Calu3 (cell line): Measurements from ENCODE around the gene CFAP300. TPM values are rescaled to one million over a fixed set of nuclear protein-coding genes. Genes with fewer than 3 reads are reported as not detected.

Source experiments
- BruUV-seq: library from RNA; stranded (reverse); fragments of 400-500 nt; replicated peaks from 2 replicates; lab custom pipeline; 2021; lab: Mats Ljungman, UMichigan
- CTCF ChIA-PET: fragments of 300-600 bp; sonication (Branson Sonifier 250); formaldehyde crosslinking; loops from one replicate; lab custom pipeline; 2022; ENCODE audit warnings: antibody characterized with exemption; lab: Charles Lee
- DNase-seq: peaks from one replicate; pipeline ENCODE4 v3.0.0; 2022
- H3K27ac Mint-ChIP-seq: one replicate; pipeline ENCODE4 v1.8.0; 2022; ENCODE audit warnings: mixed read lengths; ENCODE audit not compliant: unreplicated experiment
- H3K27me3 Mint-ChIP-seq: one replicate; pipeline ENCODE4 v1.8.0; 2022; ENCODE audit warnings: mixed read lengths; ENCODE audit not compliant: unreplicated experiment
- H3K36me3 Mint-ChIP-seq: one replicate; pipeline ENCODE4 v1.8.0; 2022; ENCODE audit warnings: mild to moderate bottlenecking, moderate library complexity, mixed read lengths; ENCODE audit not compliant: insufficient read depth, unreplicated experiment
- H3K4me1 Mint-ChIP-seq: one replicate; pipeline ENCODE4 v1.8.0; 2022; ENCODE audit warnings: mild to moderate bottlenecking, low read depth, mixed read lengths; ENCODE audit not compliant: unreplicated experiment
- H3K4me3 Mint-ChIP-seq: one replicate; pipeline ENCODE4 v1.8.0; 2022; ENCODE audit warnings: mild to moderate bottlenecking, low read depth, moderate library complexity, mixed read lengths; ENCODE audit not compliant: unreplicated experiment
- H3K9me3 Mint-ChIP-seq: one replicate; pipeline ENCODE4 v1.8.0; 2022; ENCODE audit warnings: low read depth, mixed read lengths; ENCODE audit not compliant: unreplicated experiment
- intact Hi-C: fragments of 100-400 bp; cut with micrococcal nuclease; formaldehyde crosslinking; loops from one replicate; pipeline ENCODE4 v1.10.0; 2022; ENCODE audit not compliant: unreplicated experiment
- total RNA-seq: library from RNA; stranded (reverse); gene quantifications from 2 replicates; pipeline ENCODE4 v1.2.3, GENCODE V29; 2022
- TF ChIP-seq, protein P1 (sequence below): fragments of 200-600 bp; IDR thresholded peaks from one replicate; pipeline ENCODE4 v1.8.0; 2022; ENCODE audit warnings: antibody characterized with exemption; ENCODE audit not compliant: unreplicated experiment

The CFAP300 gene
- total RNA-seq, 1 experiment from 2014 or later: 2.9 TPM

DNA sequence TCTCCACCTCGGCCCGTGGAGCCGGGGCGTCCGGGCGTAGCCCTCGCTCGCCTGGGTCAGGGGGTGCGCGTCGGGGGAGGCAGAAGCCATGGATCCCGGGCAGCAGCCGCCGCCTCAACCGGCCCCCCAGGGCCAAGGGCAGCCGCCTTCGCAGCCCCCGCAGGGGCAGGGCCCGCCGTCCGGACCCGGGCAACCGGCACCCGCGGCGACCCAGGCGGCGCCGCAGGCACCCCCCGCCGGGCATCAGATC is 63.4 kb downstream of the CFAP300 start:
- no peaks in the 10 kb centered on the region for H3K9me3 Mint-ChIP-seq
- peaks cover 37% of the 10 kb centered on the region for H3K36me3 Mint-ChIP-seq
- CTCF ChIA-PET: interaction anchor here (0.6 kb wide), 1 partner anchor 246 kb away, joined by 5 read pairs; no protein-coding TSS in a partner anchor
- peak overlapping the region; percentile 99 for H3K27ac Mint-ChIP-seq
- H3K4me1 Mint-ChIP-seq: peaks cover 13% of the 10 kb centered on the region
- intact Hi-C loops: loop anchor here (5.0 kb wide), 2 partner anchors 117 to 193 kb away; partner anchors contain the start of genes ANGPTL5 and CEP126
- no peak for DNase-seq
- TF ChIP-seq, protein P1, sequence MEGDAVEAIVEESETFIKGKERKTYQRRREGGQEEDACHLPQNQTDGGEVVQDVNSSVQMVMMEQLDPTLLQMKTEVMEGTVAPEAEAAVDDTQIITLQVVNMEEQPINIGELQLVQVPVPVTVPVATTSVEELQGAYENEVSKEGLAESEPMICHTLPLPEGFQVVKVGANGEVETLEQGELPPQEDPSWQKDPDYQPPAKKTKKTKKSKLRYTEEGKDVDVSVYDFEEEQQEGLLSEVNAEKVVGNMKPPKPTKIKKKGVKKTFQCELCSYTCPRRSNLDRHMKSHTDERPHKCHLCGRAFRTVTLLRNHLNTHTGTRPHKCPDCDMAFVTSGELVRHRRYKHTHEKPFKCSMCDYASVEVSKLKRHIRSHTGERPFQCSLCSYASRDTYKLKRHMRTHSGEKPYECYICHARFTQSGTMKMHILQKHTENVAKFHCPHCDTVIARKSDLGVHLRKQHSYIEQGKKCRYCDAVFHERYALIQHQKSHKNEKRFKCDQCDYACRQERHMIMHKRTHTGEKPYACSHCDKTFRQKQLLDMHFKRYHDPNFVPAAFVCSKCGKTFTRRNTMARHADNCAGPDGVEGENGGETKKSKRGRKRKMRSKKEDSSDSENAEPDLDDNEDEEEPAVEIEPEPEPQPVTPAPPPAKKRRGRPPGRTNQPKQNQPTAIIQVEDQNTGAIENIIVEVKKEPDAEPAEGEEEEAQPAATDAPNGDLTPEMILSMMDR: no peak
- H3K4me3 Mint-ChIP-seq: peak overlapping the region; percentile 99
- BruUV-seq: no TSS peak
- no peaks in the 10 kb centered on the region for H3K27me3 Mint-ChIP-seq

GRCh38 chr11:102111011-102111786 is 64.0 kb downstream of the CFAP300 start:
- no TSS peak for BruUV-seq
- CTCF ChIA-PET: interaction anchor here (0.6 kb wide), 1 partner anchor 247 kb away, joined by 5 read pairs; no protein-coding TSS in a partner anchor

DNA sequence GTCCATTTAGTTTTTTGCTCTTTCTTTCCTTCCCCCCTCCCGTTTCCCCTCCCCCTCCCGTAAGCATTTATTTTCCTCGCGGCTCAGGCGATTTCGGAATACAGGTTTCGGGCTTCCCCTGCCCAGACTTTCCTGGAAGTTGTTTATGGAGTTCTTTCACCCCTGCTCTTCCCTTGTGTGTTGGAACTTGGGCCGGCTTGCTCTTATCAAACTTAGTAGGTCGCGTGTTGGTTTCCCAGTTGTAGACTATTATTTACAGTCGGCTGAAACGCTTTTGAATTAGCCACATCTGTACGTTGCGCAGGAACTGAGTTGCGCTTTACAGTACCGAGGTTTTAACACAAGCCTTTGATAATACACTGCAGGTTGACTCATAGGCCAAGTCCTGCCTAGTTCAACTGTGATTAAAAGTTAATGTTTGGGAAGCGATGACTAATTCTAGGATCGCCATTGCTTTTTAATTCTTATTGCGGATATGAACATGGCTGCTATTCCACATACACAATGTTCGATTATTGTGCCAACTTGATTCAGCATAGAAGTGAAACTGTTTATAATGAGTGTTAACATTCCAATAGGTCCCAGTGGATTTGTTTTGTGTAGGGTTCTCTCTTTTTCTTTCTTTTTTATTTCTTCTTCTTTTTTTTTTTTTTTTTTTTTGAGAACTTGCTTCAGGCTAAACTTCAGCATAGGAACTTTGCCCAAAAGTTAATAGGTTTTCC is 64.7 kb downstream of the CFAP300 start:
- CTCF ChIA-PET: no interaction called here
- peaks cover 26% of the 10 kb centered on the region for H3K4me1 Mint-ChIP-seq

More at GRCh38 chr11:102111011-102111786, 64.0 kb downstream of the CFAP300 start:
- Mint-ChIP-seq H3K4me3 (peak overlapping the region; percentile 99), H3K4me1 (peaks cover 18% of the 10 kb centered on the region), H3K27ac (peak overlapping the region; percentile 82), H3K27me3 (no peaks in the 10 kb centered on the region), H3K9me3 (no peaks in the 10 kb centered on the region), H3K36me3 (peaks cover 41% of the 10 kb centered on the region)
- DNase-seq: peak; percentile 84
- intact Hi-C loops: loop anchor here (5.0 kb wide), 2 partner anchors 116 to 194 kb away; partner anchors contain the start of genes ANGPTL5 and CEP126
- TF ChIP-seq, protein P1: no peak

DNA sequence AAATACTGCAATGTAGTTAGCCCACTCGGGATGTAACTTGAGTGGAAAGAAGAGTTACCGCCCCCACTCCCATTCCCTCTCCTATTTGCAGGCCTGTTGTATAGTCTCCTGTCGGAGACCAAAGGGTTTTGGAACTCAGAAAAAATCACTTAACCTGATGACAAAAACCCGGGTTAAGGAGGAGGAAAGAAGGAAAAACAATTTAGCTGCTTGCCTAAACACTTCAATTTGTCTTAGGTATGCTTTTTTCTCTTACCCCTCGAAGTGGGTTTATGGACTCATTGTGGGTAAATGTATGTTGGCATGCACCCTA is 65.2 kb downstream of the CFAP300 start:
- TF ChIP-seq, protein P1: no peak
- H3K27ac Mint-ChIP-seq: peak overlapping the region; percentile 82
- intact Hi-C loops: loop anchor here (2.0 to 5.0 kb wide), 3 partner anchors 58 to 195 kb away; partner anchors contain the start of genes ANGPTL5 and CEP126
- no peak for DNase-seq
- peaks cover 47% of the 10 kb centered on the region for H3K36me3 Mint-ChIP-seq
- no TSS peak for BruUV-seq
- peak overlapping the region; percentile 99 for H3K4me3 Mint-ChIP-seq
- H3K27me3 Mint-ChIP-seq: no peaks in the 10 kb centered on the region
- CTCF ChIA-PET: no interaction called here
- peaks cover 26% of the 10 kb centered on the region for H3K4me1 Mint-ChIP-seq
- no peaks in the 10 kb centered on the region for H3K9me3 Mint-ChIP-seq

More for the DNA sequence above, 64.7 kb downstream of the CFAP300 start:
- intact Hi-C loops: loop anchor here (2.0 to 5.0 kb wide), 3 partner anchors 59 to 195 kb away; partner anchors contain the start of genes ANGPTL5 and CEP126
- Mint-ChIP-seq H3K4me3 (peak overlapping the region; percentile 99), H3K27me3 (no peaks in the 10 kb centered on the region), H3K36me3 (peaks cover 47% of the 10 kb centered on the region), H3K9me3 (no peaks in the 10 kb centered on the region), H3K27ac (peak overlapping the region; percentile 82)
- TSS peak; percentile 79 for BruUV-seq
- TF ChIP-seq, protein P1: no peak
- no peak for DNase-seq
